GM18873 (cell line): ENCODE results near the gene LARP7.
"Not testable (repeated sequence)": the region's sequence is repeated elsewhere in the genome, so short reads cannot be mapped to it uniquely, and the experiment has no call there.

ENCODE experiments used
- ATAC-seq: cut with Tn5 transposase; IDR thresholded peaks from one replicate; pipeline ENCODE4 v1.9.1; 2021; ENCODE audit warnings: mild to moderate bottlenecking, moderate library complexity, moderate number of reproducible peaks; ENCODE audit not compliant: unreplicated experiment, low FRiP score

Gene LARP7

GRCh38 chr4:112648263-112649054, 11.5 kb downstream of the LARP7 start:
- ATAC-seq = no peak

GRCh38 chr4:112649055-112649408, 12.1 kb downstream of the LARP7 start:
- ATAC-seq = no peak

GRCh38 chr4:112650332-112650731, 13.4 kb downstream of the LARP7 start:
- no peak for ATAC-seq

- ATAC-seq = no peak
These were observed 14.7 kb downstream of the LARP7 start for GRCh38 chr4:112651641-112652040.

- ATAC-seq = no peak
These were observed 15.3 kb downstream of the LARP7 start for GRCh38 chr4:112652216-112652615.

GRCh38 chr4:112655270-112655669, 18.3 kb downstream of the LARP7 start:
- ATAC-seq = no peak

- ATAC-seq = not testable (repeated sequence)
These were observed 19.2 kb downstream of the LARP7 start for GRCh38 chr4:112656115-112656514.

GRCh38 chr4:112664611-112665010, 27.7 kb downstream of the LARP7 start:
- no peak for ATAC-seq

- no peak for ATAC-seq
These were observed 31.2 kb downstream of the LARP7 start for GRCh38 chr4:112668131-112668530.

GRCh38 chr4:112673076-112673475, 36.1 kb downstream of the LARP7 start:
- no peak for ATAC-seq

GRCh38 chr4:112673686-112674085, 36.7 kb downstream of the LARP7 start:
- no peak for ATAC-seq

- no peak for ATAC-seq
These were observed 37.4 kb downstream of the LARP7 start for GRCh38 chr4:112674376-112674775.

- ATAC-seq = no peak
These were observed 40.7 kb downstream of the LARP7 start for GRCh38 chr4:112677519-112678091.

- no peak for ATAC-seq
These were observed 44.1 kb downstream of the LARP7 start for GRCh38 chr4:112680996-112681395.

GRCh38 chr4:112693507-112693906, 56.6 kb downstream of the LARP7 start:
- ATAC-seq = no peak

GRCh38 chr4:112700679-112701078, 63.7 kb downstream of the LARP7 start:
- ATAC-seq = no peak

GRCh38 chr4:112702892-112703291, 65.9 kb downstream of the LARP7 start:
- no peak for ATAC-seq

GRCh38 chr4:112704322-112704721, 67.4 kb downstream of the LARP7 start:
- ATAC-seq = no peak

GRCh38 chr4:112704991-112705845, 68.3 kb downstream of the LARP7 start:
- ATAC-seq = no peak

GRCh38 chr4:112705891-112706839, 69.2 kb downstream of the LARP7 start:
- ATAC-seq = peak; percentile 43
